B cell (primary cell): ENCODE data around the gene CDK5R2. TPM values are rescaled to one million over a fixed set of nuclear protein-coding genes. Genes with fewer than 3 reads are reported as not detected.
A peak's percentile ranks its signal among the peaks of the same experiment; 100 is the strongest.

Experiments
- ATAC-seq: fragments of 200-7000 bp; cut with Tn5 transposase; one replicate; pipeline ENCODE4 v1.10.0; 2021; ENCODE audit warnings: low read depth, mild to moderate bottlenecking, moderate number of reproducible peaks, moderate library complexity
- CTCF ChIA-PET: fragments of 350-600 bp; sonication (Branson Sonifier 250); formaldehyde crosslinking; loops from one replicate; lab custom pipeline; 2021; ENCODE audit warnings: antibody characterized with exemption, inconsistent platforms; lab: Charles Lee
- POLR2A ChIA-PET: fragments of 350-600 bp; sonication (Branson Sonifier 250); formaldehyde crosslinking; loops from one replicate; lab custom pipeline; 2021; ENCODE audit warnings: antibody characterized with exemption; lab: Charles Lee
- DNase-seq: peaks from one replicate; pipeline ENCODE4 v3.0.0; 2013
- H2AFZ ChIP-seq: 2 replicates; pipeline ENCODE4 v1.6.1; 2012; ENCODE audit warnings: mild to moderate bottlenecking, low read depth, low read length; ENCODE audit not compliant: insufficient read depth, poor library complexity, severe bottlenecking
- H3K27ac ChIP-seq, 2 donors: 1 replicate in 1 of 2; 2 replicates in 1 of 2; pipeline ENCODE4 v1.5.1; 2012 to 2013; ENCODE audit warnings: low read length in 2 of 2, mild to moderate bottlenecking in 2 of 2, moderate library complexity in 1 of 2
- H3K27me3 ChIP-seq, 4 experiments: fragments of 200-600 bp in 1 of 4; sonication (generic) in 1 of 4; replicated peaks in 1 of 4; 1 replicate in 2 of 4; 2 replicates in 2 of 4; pipeline versions ENCODE4 v1.6.1 to v1.7.0; 2013 to 2016; ENCODE audit warnings: low read length in 3 of 4, mild to moderate bottlenecking in 2 of 4, mixed read lengths in 1 of 4, moderate library complexity in 1 of 4; ENCODE audit not compliant: insufficient read depth in 4 of 4, control insufficient read depth in 3 of 4; ENCODE audit errors: control extremely low read depth in 1 of 4
- H3K36me3 ChIP-seq, 2 experiments: replicated peaks in 1 of 2; 1 replicate in 1 of 2; 2 replicates in 1 of 2; pipeline versions ENCODE4 v1.6.1 to v1.7.1; 2013; ENCODE audit warnings: low read length in 1 of 2; ENCODE audit not compliant: insufficient read depth in 2 of 2, control insufficient read depth in 1 of 2; ENCODE audit errors: control extremely low read depth in 1 of 2, extremely low read depth in 1 of 2
- H3K4me1 ChIP-seq, 2 donors: fragments of 200-600 bp in 1 of 2; sonication (generic) in 1 of 2; 1 replicate in 1 of 2; 2 replicates in 1 of 2; pipeline versions ENCODE4 v1.5.1 to v1.6.1; 2013 to 2017; ENCODE audit warnings: low read length in 2 of 2; ENCODE audit not compliant: control insufficient read depth in 2 of 2, insufficient read depth in 2 of 2
- H3K4me2 ChIP-seq: replicated peaks from 2 replicates; pipeline ENCODE3; 2012; ENCODE audit warnings: mild to moderate bottlenecking, low read depth, low read length; ENCODE audit not compliant: poor library complexity, severe bottlenecking
- H3K4me3 ChIP-seq, 5 experiments: fragments of 200-600 bp in 1 of 5; sonication (generic) in 1 of 5; 1 replicate in 3 of 5; 2 replicates in 2 of 5; pipeline versions ENCODE4 v1.5.1 to v1.7.0; 2011 to 2016; ENCODE audit warnings: low read length in 4 of 5, mild to moderate bottlenecking in 4 of 5, low read depth in 2 of 5, control low read depth in 1 of 5, moderate library complexity in 1 of 5; ENCODE audit not compliant: insufficient read depth in 1 of 5; ENCODE audit errors: control extremely low read depth in 1 of 5, extremely low read depth in 1 of 5
- H3K79me2 ChIP-seq: fragments of 200-600 bp; sonication (generic); one replicate; pipeline ENCODE4 v1.6.0; 2016; ENCODE audit warnings: low read length; ENCODE audit not compliant: control insufficient read depth, insufficient read depth
- H3K9ac ChIP-seq: fragments of 200-600 bp; sonication (generic); 2 replicates; pipeline ENCODE4 v1.6.1; 2017; ENCODE audit warnings: mild to moderate bottlenecking, low read length, moderate library complexity
- H3K9me3 ChIP-seq, 3 donors: one replicate each; pipeline versions ENCODE4 v1.6.1 to v1.7.1; 2013; ENCODE audit warnings: low read length in 2 of 3; ENCODE audit not compliant: control insufficient read depth in 2 of 3, insufficient read depth in 1 of 3; ENCODE audit errors: control extremely low read depth in 1 of 3
- H4K20me1 ChIP-seq: 2 replicates; pipeline ENCODE4 v1.6.0; 2012; ENCODE audit warnings: mild to moderate bottlenecking, low read length; ENCODE audit not compliant: insufficient read depth, control insufficient read depth, poor library complexity, severe bottlenecking
- H3K27ac Mint-ChIP-seq: one replicate; pipeline ENCODE4 v1.8.0; 2021; ENCODE audit warnings: mixed read lengths
- H3K27me3 Mint-ChIP-seq: one replicate; pipeline ENCODE4 v1.8.0; 2021; ENCODE audit warnings: mixed read lengths
- H3K4me1 Mint-ChIP-seq: one replicate; pipeline ENCODE4 v1.8.0; 2021; ENCODE audit warnings: mixed read lengths
- H3K4me3 Mint-ChIP-seq: one replicate; pipeline ENCODE4 v1.8.0; 2021; ENCODE audit warnings: mixed read lengths
- H3K9me3 Mint-ChIP-seq: one replicate; pipeline ENCODE4 v1.8.0; 2022; ENCODE audit warnings: mixed read lengths; ENCODE audit not compliant: insufficient read depth
- CTCF ChIP-seq: fragments of 200-600 bp; IDR thresholded peaks from one replicate; pipeline ENCODE4 v1.8.0; 2022; ENCODE audit warnings: antibody characterized with exemption, mild to moderate bottlenecking
- EZH2 ChIP-seq: IDR thresholded peaks from 2 replicates; pipeline ENCODE4 v1.6.1; 2012; ENCODE audit warnings: borderline replicate concordance, low read depth, mild to moderate bottlenecking, moderate library complexity, low read length; ENCODE audit not compliant: insufficient read depth, poor library complexity, severe bottlenecking
- WGBS: methylation state at CpG from one replicate; pipeline ENCODE4 v1.1.5; 2013; ENCODE audit warnings: missing lambda C conversion rate; ENCODE audit not compliant: insufficient coverage; 5-methylcytosine and 5-hydroxymethylcytosine counted together
- intact Hi-C: fragments of 100-400 bp; cut with micrococcal nuclease; formaldehyde crosslinking; loops from one replicate; pipeline ENCODE4 v1.10.0; 2022
- polyA plus RNA-seq: library from polyadenylated mRNA; depleted of rRNA; stranded (reverse); fragments of >200 nt; gene quantifications from 2 replicates; pipeline ENCODE4 v1.2.3, GENCODE V29; 2012
- total RNA-seq, 2 donors: library from RNA; stranded (reverse); fragments of 120-200 nt in 1 of 2; gene quantifications; 1 replicate in 1 of 2; 2 replicates in 1 of 2; pipeline versions ENCODE4 v1.2.3 to v1.2.4, GENCODE V29; 2013 to 2022

CDK5R2 gene
- total and polyA plus RNA-seq, 2 donors (not counting 1 experiment from before 2014, with no cell fraction given), result not detected

- intact Hi-C loops, result no loop called here
Observed at GRCh38 chr2:218985325-218986091, 26.0 kb downstream of the CDK5R2 start.

More at GRCh38 chr2:218985325-218986091, 26.0 kb downstream of the CDK5R2 start:
- Histone ChIP-seq H3K27ac (no peak overlapping the region), H3K4me3 (no peak overlapping the region), H2AFZ (no peak overlapping the region), H3K4me1 (peaks cover 29 to 62% of the 10 kb centered on the region in 2 donors), H3K9me3 (peaks cover 0 to 46% (median 0%) of the 10 kb centered on the region in 3 donors), H3K27me3 (peaks cover 0 to 92% (median 65%) of the 10 kb centered on the region in 4 experiments), H4K20me1 (no peaks in the 10 kb centered on the region), H3K9ac (no peak overlapping the region), H3K36me3 (no peaks in the 10 kb centered on the region), H3K4me2 (peak overlapping the region; percentile 46), H3K79me2 (no peaks in the 10 kb centered on the region)
- H3K27ac Mint-ChIP-seq, result no peak overlapping the region
- DNase-seq (no peak), ATAC-seq (no peak)
- no peak overlapping the region for H3K4me3 Mint-ChIP-seq
- no peaks in the 10 kb centered on the region for H3K9me3 Mint-ChIP-seq
- peaks cover 68% of the 10 kb centered on the region for H3K27me3 Mint-ChIP-seq
- ChIA-PET POLR2A (no interaction called here), CTCF (no interaction called here)
- H3K4me1 Mint-ChIP-seq, result peaks cover 24% of the 10 kb centered on the region
- WGBS, result 5% methylated on average over 47 of the region's 49 CpGs
- TF ChIP-seq EZH2 (no peak), CTCF (no peak)
